ENCODE measurements around the gene SDR42E2.
A peak's percentile ranks its signal among the peaks of the same experiment; 100 is the strongest.
"Not testable (repeated sequence)": the region's sequence is repeated elsewhere in the genome, so short reads cannot be mapped to it uniquely, and the experiment has no call there.

The SDR42E2 gene

GRCh38 chr16:22161999-22162655 lies at the start of gene SDR42E2:
SDR42E2 (plus strand) TSS chr16:22162506; CDS start chr16:22165583, 3,077 bp downstream.
- peak within 1 kb of the TSS; percentile 6 for H3K4me3 Mint-ChIP-seq
- CTCF ChIA-PET, result no interaction called here
- H3K36me3 Mint-ChIP-seq, result no peaks in the 10 kb centered on the region
- peaks cover 57% of the 10 kb centered on the region for H3K27me3 Mint-ChIP-seq
- DNase-seq, result peak; percentile 56
- no peaks in the 10 kb centered on the region for H3K9me3 Mint-ChIP-seq
- H3K27ac Mint-ChIP-seq, result no peak within 1 kb of the TSS
- peaks cover 4% of the 10 kb centered on the region for H3K4me1 Mint-ChIP-seq

- no peak for DNase-seq
- H3K27ac Mint-ChIP-seq, result no peak overlapping the region
- no peaks in the 10 kb centered on the region for H3K9me3 Mint-ChIP-seq
- CTCF ChIA-PET, result interaction anchor here (1.2 kb wide), 1 partner anchor 17 kb away, joined by 4 read pairs; no protein-coding TSS in a partner anchor
- H3K4me1 Mint-ChIP-seq, result no peaks in the 10 kb centered on the region
- H3K4me3 Mint-ChIP-seq, result no peak overlapping the region
- H3K36me3 Mint-ChIP-seq, result no peaks in the 10 kb centered on the region
- peaks cover 17% of the 10 kb centered on the region for H3K27me3 Mint-ChIP-seq
These were observed 46.1 kb upstream of the SDR42E2 start for GRCh38 chr16:22116095-22116700.

- CTCF ChIA-PET, result interaction anchor here (0.5 kb wide), 1 partner anchor 12 kb away, joined by 3 read pairs; no protein-coding TSS in a partner anchor
- H3K4me1 Mint-ChIP-seq, result no peaks in the 10 kb centered on the region
- no peak overlapping the region for H3K4me3 Mint-ChIP-seq
- no peaks in the 10 kb centered on the region for H3K36me3 Mint-ChIP-seq
- no peak for DNase-seq
- H3K27me3 Mint-ChIP-seq, result peaks cover 13% of the 10 kb centered on the region
- no peak overlapping the region for H3K27ac Mint-ChIP-seq
- no peaks in the 10 kb centered on the region for H3K9me3 Mint-ChIP-seq
These were observed 44.7 kb upstream of the SDR42E2 start for GRCh38 chr16:22117609-22118008.

GRCh38 chr16:22120440-22120839 lies 41.9 kb upstream of the SDR42E2 start:
- Mint-ChIP-seq H3K4me1 (no peaks in the 10 kb centered on the region), H3K27ac (no peak overlapping the region), H3K4me3 (no peak overlapping the region), H3K9me3 (no peaks in the 10 kb centered on the region), H3K36me3 (no peaks in the 10 kb centered on the region), H3K27me3 (peaks cover 13% of the 10 kb centered on the region)
- CTCF ChIA-PET, result interaction anchor here (0.6 kb wide), 1 partner anchor 21 kb away, joined by 4 read pairs; no protein-coding TSS in a partner anchor
- DNase-seq, result no peak

GRCh38 chr16:22122239-22122638 lies 40.1 kb upstream of the SDR42E2 start:
- Mint-ChIP-seq H3K4me1 (no peaks in the 10 kb centered on the region), H3K36me3 (no peaks in the 10 kb centered on the region), H3K27ac (no peak overlapping the region), H3K4me3 (no peak overlapping the region), H3K27me3 (peaks cover 7% of the 10 kb centered on the region), H3K9me3 (no peaks in the 10 kb centered on the region)
- CTCF ChIA-PET, result no interaction called here
- DNase-seq, result no peak

GRCh38 chr16:22123146-22123545 lies 39.2 kb upstream of the SDR42E2 start:
- Mint-ChIP-seq H3K4me3 (no peak overlapping the region), H3K27me3 (peaks cover 7% of the 10 kb centered on the region), H3K36me3 (no peaks in the 10 kb centered on the region), H3K9me3 (no peaks in the 10 kb centered on the region), H3K27ac (no peak overlapping the region), H3K4me1 (no peaks in the 10 kb centered on the region)
- CTCF ChIA-PET, result interaction anchor here (0.7 kb wide), 1 partner anchor 1734 kb away, joined by 3 read pairs; no protein-coding TSS in a partner anchor
- DNase-seq, result no peak

GRCh38 chr16:22123759-22124490 lies 38.4 kb upstream of the SDR42E2 start:
- CTCF ChIA-PET, result no interaction called here
- no peak overlapping the region for H3K4me3 Mint-ChIP-seq
- no peaks in the 10 kb centered on the region for H3K36me3 Mint-ChIP-seq
- H3K9me3 Mint-ChIP-seq, result no peaks in the 10 kb centered on the region
- DNase-seq, result no peak
- H3K27me3 Mint-ChIP-seq, result peaks cover 7% of the 10 kb centered on the region
- no peaks in the 10 kb centered on the region for H3K4me1 Mint-ChIP-seq
- H3K27ac Mint-ChIP-seq, result no peak overlapping the region

GRCh38 chr16:22124583-22125284 lies 37.6 kb upstream of the SDR42E2 start:
- no peak overlapping the region for H3K27ac Mint-ChIP-seq
- H3K4me3 Mint-ChIP-seq, result no peak overlapping the region
- H3K27me3 Mint-ChIP-seq, result peaks cover 7% of the 10 kb centered on the region
- no peak for DNase-seq
- H3K36me3 Mint-ChIP-seq, result no peaks in the 10 kb centered on the region
- H3K9me3 Mint-ChIP-seq, result no peaks in the 10 kb centered on the region
- CTCF ChIA-PET, result no interaction called here
- H3K4me1 Mint-ChIP-seq, result no peaks in the 10 kb centered on the region

- CTCF ChIA-PET, result no interaction called here
- H3K27me3 Mint-ChIP-seq, result peaks cover 4% of the 10 kb centered on the region
- no peak overlapping the region for H3K27ac Mint-ChIP-seq
- no peaks in the 10 kb centered on the region for H3K9me3 Mint-ChIP-seq
- H3K36me3 Mint-ChIP-seq, result no peaks in the 10 kb centered on the region
- H3K4me3 Mint-ChIP-seq, result no peak overlapping the region
- no peaks in the 10 kb centered on the region for H3K4me1 Mint-ChIP-seq
- no peak for DNase-seq
These were observed 36.2 kb upstream of the SDR42E2 start for GRCh38 chr16:22126037-22126558.

- DNase-seq, H3K4me1 Mint-ChIP-seq, H3K27me3 Mint-ChIP-seq, H3K9me3 Mint-ChIP-seq, H3K36me3 Mint-ChIP-seq, CTCF ChIA-PET, H3K4me3 Mint-ChIP-seq, H3K27ac Mint-ChIP-seq: not testable (repeated sequence)
These were observed 33.8 kb upstream of the SDR42E2 start for GRCh38 chr16:22128537-22128936.

GRCh38 chr16:22130528-22130927 lies 31.8 kb upstream of the SDR42E2 start:
- no peaks in the 10 kb centered on the region for H3K4me1 Mint-ChIP-seq
- no peaks in the 10 kb centered on the region for H3K9me3 Mint-ChIP-seq
- H3K4me3 Mint-ChIP-seq, result no peak overlapping the region
- CTCF ChIA-PET, result interaction anchor here (0.7 to 2.5 kb wide), 2 partner anchors 11 to 54 kb away, joined by 3 to 9 read pairs; no protein-coding TSS in a partner anchor
- DNase-seq, result no peak
- H3K27me3 Mint-ChIP-seq, result peaks cover 4% of the 10 kb centered on the region
- H3K27ac Mint-ChIP-seq, result no peak overlapping the region
- no peaks in the 10 kb centered on the region for H3K36me3 Mint-ChIP-seq

GRCh38 chr16:22132801-22133200 lies 29.5 kb upstream of the SDR42E2 start:
- H3K36me3 Mint-ChIP-seq, result no peaks in the 10 kb centered on the region
- H3K4me3 Mint-ChIP-seq, result no peak overlapping the region
- DNase-seq, result no peak
- H3K4me1 Mint-ChIP-seq, result no peaks in the 10 kb centered on the region
- H3K27ac Mint-ChIP-seq, result no peak overlapping the region
- CTCF ChIA-PET, result interaction anchor here (0.7 to 2.5 kb wide), 2 partner anchors 9 to 169 kb away, joined by 3 to 9 read pairs; no protein-coding TSS in a partner anchor
- no peaks in the 10 kb centered on the region for H3K9me3 Mint-ChIP-seq
- H3K27me3 Mint-ChIP-seq, result peaks cover 12% of the 10 kb centered on the region

- Mint-ChIP-seq H3K27me3 (peaks cover 14% of the 10 kb centered on the region), H3K27ac (no peak overlapping the region), H3K36me3 (no peaks in the 10 kb centered on the region), H3K4me1 (no peaks in the 10 kb centered on the region), H3K9me3 (no peaks in the 10 kb centered on the region), H3K4me3 (no peak overlapping the region)
- DNase-seq, result no peak
- CTCF ChIA-PET, result no interaction called here
These were observed 23.8 kb upstream of the SDR42E2 start for GRCh38 chr16:22138482-22138881.

- Mint-ChIP-seq H3K4me3 (no peak overlapping the region), H3K9me3 (no peaks in the 10 kb centered on the region), H3K27me3 (peaks cover 14% of the 10 kb centered on the region), H3K36me3 (no peaks in the 10 kb centered on the region), H3K27ac (no peak overlapping the region), H3K4me1 (no peaks in the 10 kb centered on the region)
- no peak for DNase-seq
- CTCF ChIA-PET, result no interaction called here
These were observed 23.3 kb upstream of the SDR42E2 start for GRCh38 chr16:22139008-22139407.

Data from activated naive CD4-positive, alpha-beta T cell treated with anti-CD3 and anti-CD28 coated beads, Interleukin-2, amount 10 ng/mL, durations not matched to agents 7 days and 5 days (primary cell).